Panc1 (cell line): ENCODE data around the gene ACOT4.
"Not testable (repeated sequence)": the region's sequence is repeated elsewhere in the genome, so short reads cannot be mapped to it uniquely, and the experiment has no call there.

Experiments used
- CTCF ChIP-seq: fragments of 450-650 bp; IDR thresholded peaks from 2 replicates; pipeline ENCODE4 v1.5.1; 2017; ENCODE audit warnings: mild to moderate bottlenecking
- POLR2AphosphoS5 ChIP-seq: IDR thresholded peaks from 2 replicates; pipeline ENCODE4 v1.6.1; 2012; ENCODE audit warnings: mild to moderate bottlenecking, low read depth, low read length, moderate library complexity
- SIN3A ChIP-seq: IDR thresholded peaks from 2 replicates; pipeline ENCODE4 v1.6.1; 2012; ENCODE audit warnings: low read depth, mild to moderate bottlenecking, low read length, moderate library complexity, borderline replicate concordance; ENCODE audit not compliant: insufficient read depth

DNA sequence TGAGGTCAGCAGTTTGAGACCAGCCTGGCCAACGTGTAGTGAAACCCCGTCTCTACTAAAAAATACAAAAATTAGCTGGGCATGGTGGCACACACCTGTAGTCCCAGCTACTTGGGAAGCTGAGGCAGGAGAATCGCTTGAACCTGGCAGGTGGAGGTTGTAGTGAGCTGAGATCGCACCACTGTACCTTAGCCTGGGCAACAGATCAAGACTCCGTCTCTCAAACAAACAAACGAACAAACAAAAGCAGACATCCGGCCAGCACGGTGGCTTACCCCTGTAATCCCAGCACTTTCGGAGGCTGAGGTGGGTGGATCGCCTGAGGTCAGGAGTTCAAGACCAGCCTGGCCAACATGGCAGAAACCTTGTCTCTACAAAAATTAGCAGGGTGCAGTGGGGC is 44.7 kb downstream of the ACOT4 start:
- not testable (repeated sequence) for TF ChIP-seq POLR2AphosphoS5, CTCF, SIN3A
